Gastrocnemius medialis (tissue), 4 donors: Measurements from ENCODE around the gene PCBP1.

Experiments used
- CTCF ChIP-seq, 5 experiments: fragments of 450-650 bp in 3 of 5; fragments of 200-600 bp in 2 of 5; sonication (generic) in 2 of 5; IDR thresholded peaks in 4 of 5; conservative IDR thresholded peaks in 1 of 5; 1 replicate in 4 of 5; 2 replicates in 1 of 5; pipeline ENCODE4 v1.5.1; 2016 to 2019; ENCODE audit warnings: antibody characterized with exemption in 5 of 5, mild to moderate bottlenecking in 3 of 5, moderate library complexity in 3 of 5
- POLR2A ChIP-seq, 2 donors: fragments of 450-650 bp; IDR thresholded peaks; one replicate each; pipeline ENCODE4 v1.6.1; 2017; ENCODE audit warnings: antibody characterized with exemption in 2 of 2, mild to moderate bottlenecking in 2 of 2, moderate library complexity in 2 of 2

DNA sequence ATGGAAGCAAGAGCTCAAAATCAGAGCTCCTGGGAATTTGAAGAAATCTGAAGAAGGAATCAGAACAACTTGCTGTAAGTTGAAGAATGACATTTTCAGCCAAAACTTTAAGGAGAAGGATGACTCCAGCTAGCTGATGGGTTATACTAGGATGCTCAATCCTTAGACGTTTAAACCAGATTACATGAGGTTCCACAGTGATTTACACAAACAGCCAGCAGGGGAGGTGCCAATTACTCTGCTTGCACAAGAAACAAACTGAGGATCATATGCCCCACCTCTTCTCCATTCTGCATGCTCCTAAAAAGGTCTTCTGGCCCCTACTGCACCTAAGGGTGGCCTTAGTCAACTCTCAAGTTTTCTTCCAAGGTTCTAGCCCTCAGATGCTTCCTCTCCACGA, 47.9 kb upstream of the PCBP1 start:
- TF ChIP-seq CTCF (IDR thresholded peaks at IDR 0.05 in 4 of 5, conservative IDR thresholded peaks at IDR 0.05 in 1 of 5) = no peak
- TF ChIP-seq POLR2A (IDR thresholded peaks at IDR 0.05) = no peak
